Activated gamma-delta T cell treated with Interleukin-2 at 50 U/mL for 16 hours (primary cell): ENCODE results near the gene ZBTB11.
A peak's percentile ranks its signal among the peaks of the same experiment; 100 is the strongest.
"Not testable (repeated sequence)": the region's sequence is repeated elsewhere in the genome, so short reads cannot be mapped to it uniquely, and the experiment has no call there.

ENCODE experiments used
- DNase-seq: peaks from one replicate; pipeline ENCODE4 v3.0.0-alpha.2; 2020

ZBTB11 gene

GRCh38 chr3:101691685-101692671 lies 15.0 kb upstream of the ZBTB11 start:
- not testable (repeated sequence) for DNase-seq

GRCh38 chr3:101690972-101691371 lies 14.0 kb upstream of the ZBTB11 start:
- DNase-seq, result no peak

GRCh38 chr3:101689286-101689685 lies 12.4 kb upstream of the ZBTB11 start:
- no peak for DNase-seq

- no peak for DNase-seq
Observed at GRCh38 chr3:101687142-101687931, 10.4 kb upstream of the ZBTB11 start.

- DNase-seq, result no peak
Observed at GRCh38 chr3:101685870-101686307, 9.0 kb upstream of the ZBTB11 start.

- no peak for DNase-seq
Observed at GRCh38 chr3:101685050-101685400, 8.1 kb upstream of the ZBTB11 start.

GRCh38 chr3:101680466-101680865 lies 3.5 kb upstream of the ZBTB11 start:
- DNase-seq, result no peak

GRCh38 chr3:101678837-101679236 lies 1.9 kb upstream of the ZBTB11 start:
- DNase-seq, result not testable (repeated sequence)

- no peak for DNase-seq
Observed at GRCh38 chr3:101677436-101678286, 729 bp upstream of the ZBTB11 start.

- DNase-seq, result peak; percentile 92
Observed at GRCh38 chr3:101676216-101676764, 642 bp downstream of the ZBTB11 start.

GRCh38 chr3:101675709-101676215 lies 1.2 kb downstream of the ZBTB11 start:
- DNase-seq, result no peak

- no peak for DNase-seq
Observed at GRCh38 chr3:101674518-101674917, 2.4 kb downstream of the ZBTB11 start.

- DNase-seq, result no peak
Observed at GRCh38 chr3:101673953-101674352, 3.0 kb downstream of the ZBTB11 start.

GRCh38 chr3:101671014-101671413 lies 5.9 kb downstream of the ZBTB11 start:
- DNase-seq, result no peak

GRCh38 chr3:101667844-101668243 lies 9.1 kb downstream of the ZBTB11 start:
- DNase-seq, result no peak

- no peak for DNase-seq
Observed at GRCh38 chr3:101667331-101667730, 9.6 kb downstream of the ZBTB11 start.

- DNase-seq, result no peak
Observed at GRCh38 chr3:101665851-101666250, 11.1 kb downstream of the ZBTB11 start.

- no peak for DNase-seq
Observed at GRCh38 chr3:101665357-101665756, 11.6 kb downstream of the ZBTB11 start.

- DNase-seq, result no peak
Observed at GRCh38 chr3:101660714-101661113, 16.2 kb downstream of the ZBTB11 start.

GRCh38 chr3:101656651-101657050 lies 20.3 kb downstream of the ZBTB11 start:
- no peak for DNase-seq

GRCh38 chr3:101646726-101647125 lies 30.2 kb downstream of the ZBTB11 start:
- DNase-seq, result no peak
